ENCODE measurements around the gene NKD1.

DNA sequence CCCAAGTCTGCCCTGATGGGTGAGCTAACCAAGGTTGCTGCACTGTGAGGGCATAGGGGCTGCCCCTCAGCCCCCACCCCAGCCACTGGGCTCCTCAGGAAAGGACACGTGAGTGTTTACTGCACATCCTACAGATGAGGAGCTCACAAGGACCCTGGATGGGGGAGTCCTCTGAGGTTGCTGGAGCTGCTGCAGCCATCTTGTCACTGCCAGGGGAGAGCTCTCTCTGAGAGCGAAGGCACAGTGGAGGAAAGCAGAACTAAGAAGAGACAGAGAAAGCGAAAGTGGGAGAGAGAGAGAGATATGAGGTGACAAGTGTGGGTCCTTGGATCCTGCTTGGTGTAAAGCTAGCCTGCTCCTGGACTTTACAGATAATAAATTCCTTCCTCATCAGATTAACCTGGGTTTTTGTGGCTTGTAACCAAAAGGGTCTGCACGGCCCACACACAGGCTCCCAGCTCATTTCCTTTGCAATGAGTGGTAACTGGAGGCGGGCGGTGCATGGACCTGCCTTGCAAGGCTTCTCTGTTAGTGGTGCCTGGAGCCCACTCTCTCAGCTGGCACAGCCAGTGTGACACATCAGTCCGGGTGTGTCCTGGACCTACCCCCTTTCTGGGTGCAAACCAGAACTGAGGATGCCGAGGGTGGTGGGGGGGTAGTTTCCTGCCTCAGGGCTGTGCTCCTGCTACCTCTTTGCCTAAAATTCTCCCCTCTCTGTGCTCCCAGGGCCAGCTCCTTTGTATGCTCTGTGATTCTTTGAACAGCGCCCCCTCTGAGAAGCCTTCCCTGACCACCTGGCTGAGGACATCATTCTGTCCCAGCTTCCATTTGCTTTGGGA lies 118.7 kb downstream of the NKD1 start:
- TF ChIP-seq, protein P1, sequence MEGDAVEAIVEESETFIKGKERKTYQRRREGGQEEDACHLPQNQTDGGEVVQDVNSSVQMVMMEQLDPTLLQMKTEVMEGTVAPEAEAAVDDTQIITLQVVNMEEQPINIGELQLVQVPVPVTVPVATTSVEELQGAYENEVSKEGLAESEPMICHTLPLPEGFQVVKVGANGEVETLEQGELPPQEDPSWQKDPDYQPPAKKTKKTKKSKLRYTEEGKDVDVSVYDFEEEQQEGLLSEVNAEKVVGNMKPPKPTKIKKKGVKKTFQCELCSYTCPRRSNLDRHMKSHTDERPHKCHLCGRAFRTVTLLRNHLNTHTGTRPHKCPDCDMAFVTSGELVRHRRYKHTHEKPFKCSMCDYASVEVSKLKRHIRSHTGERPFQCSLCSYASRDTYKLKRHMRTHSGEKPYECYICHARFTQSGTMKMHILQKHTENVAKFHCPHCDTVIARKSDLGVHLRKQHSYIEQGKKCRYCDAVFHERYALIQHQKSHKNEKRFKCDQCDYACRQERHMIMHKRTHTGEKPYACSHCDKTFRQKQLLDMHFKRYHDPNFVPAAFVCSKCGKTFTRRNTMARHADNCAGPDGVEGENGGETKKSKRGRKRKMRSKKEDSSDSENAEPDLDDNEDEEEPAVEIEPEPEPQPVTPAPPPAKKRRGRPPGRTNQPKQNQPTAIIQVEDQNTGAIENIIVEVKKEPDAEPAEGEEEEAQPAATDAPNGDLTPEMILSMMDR (IDR thresholded peaks at IDR 0.05; ENCODE audit: low read length) = no peak
- no peak for TF ChIP-seq EZH2 (optimal IDR thresholded peaks at IDR 0.05; ENCODE audit: low read depth, low read length)
- no peak for TF ChIP-seq EZH2phosphoT487 (IDR thresholded peaks at IDR 0.05; ENCODE audit: low read length)

Data from MM.1S (cell line).